Measurements from ENCODE around the gene HDAC4. TPM values are rescaled to one million over a fixed set of nuclear protein-coding genes. Genes with fewer than 3 reads are reported as not detected.

Gene HDAC4
- polyA plus RNA-seq, 1 experiment = 8.9 TPM

DNA sequence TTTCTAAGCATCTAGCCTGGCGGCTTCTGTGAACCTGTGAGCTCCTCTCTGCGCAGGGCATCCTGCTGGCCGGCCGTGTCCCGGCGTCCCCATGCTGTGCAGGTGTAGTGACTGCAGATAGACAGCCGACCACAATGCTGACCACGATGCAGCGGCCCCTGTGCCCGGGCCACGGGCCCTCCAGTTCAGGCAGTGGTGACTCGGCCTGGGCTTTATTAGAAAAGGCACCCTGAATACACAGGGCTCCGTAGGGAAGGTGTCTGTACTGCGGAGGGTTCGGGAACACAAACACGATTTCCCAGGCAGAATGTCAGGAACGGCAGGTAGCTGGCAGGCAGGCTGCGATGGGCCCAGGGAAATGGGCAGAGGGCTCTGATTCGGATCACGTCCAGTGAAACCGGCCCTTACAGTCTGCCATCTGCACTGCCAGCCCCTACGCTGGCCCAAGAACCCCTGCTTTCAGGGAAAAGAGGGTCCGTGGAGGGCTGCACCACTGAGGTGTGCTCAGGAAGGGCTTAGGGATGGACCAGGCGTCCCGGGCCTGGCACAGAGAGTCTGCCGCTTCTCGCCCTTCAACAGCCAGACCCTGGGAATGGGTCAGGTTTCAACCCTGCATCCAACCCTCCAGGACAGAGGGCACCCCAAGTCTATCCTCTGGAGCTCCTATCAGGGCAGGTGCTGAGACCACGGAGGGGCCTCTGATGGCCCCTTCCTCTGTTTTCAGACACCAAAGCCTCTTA lies 196.5 kb downstream of the HDAC4 start:
- TF ChIP-seq, protein P1, sequence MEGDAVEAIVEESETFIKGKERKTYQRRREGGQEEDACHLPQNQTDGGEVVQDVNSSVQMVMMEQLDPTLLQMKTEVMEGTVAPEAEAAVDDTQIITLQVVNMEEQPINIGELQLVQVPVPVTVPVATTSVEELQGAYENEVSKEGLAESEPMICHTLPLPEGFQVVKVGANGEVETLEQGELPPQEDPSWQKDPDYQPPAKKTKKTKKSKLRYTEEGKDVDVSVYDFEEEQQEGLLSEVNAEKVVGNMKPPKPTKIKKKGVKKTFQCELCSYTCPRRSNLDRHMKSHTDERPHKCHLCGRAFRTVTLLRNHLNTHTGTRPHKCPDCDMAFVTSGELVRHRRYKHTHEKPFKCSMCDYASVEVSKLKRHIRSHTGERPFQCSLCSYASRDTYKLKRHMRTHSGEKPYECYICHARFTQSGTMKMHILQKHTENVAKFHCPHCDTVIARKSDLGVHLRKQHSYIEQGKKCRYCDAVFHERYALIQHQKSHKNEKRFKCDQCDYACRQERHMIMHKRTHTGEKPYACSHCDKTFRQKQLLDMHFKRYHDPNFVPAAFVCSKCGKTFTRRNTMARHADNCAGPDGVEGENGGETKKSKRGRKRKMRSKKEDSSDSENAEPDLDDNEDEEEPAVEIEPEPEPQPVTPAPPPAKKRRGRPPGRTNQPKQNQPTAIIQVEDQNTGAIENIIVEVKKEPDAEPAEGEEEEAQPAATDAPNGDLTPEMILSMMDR (IDR thresholded peaks at IDR 0.05; ENCODE audit: low read depth, low read length) = no peak
- POLR2A ChIA-PET = interaction anchor here (0.7 kb wide), 1 partner anchor 197 kb away, joined by 3 read pairs; the partner anchor contains the start of gene HDAC4
- Histone ChIP-seq H3K9me3 (ENCODE audit: control insufficient read depth, insufficient read depth, low read length) (no peaks in the 10 kb centered on the region), H3K27me3 (ENCODE audit: control insufficient read depth, insufficient read depth, low read length) (no peaks in the 10 kb centered on the region), H3K4me3 (ENCODE audit: low read depth, low read length) (no peak overlapping the region), H3K27ac (ENCODE audit: low read depth, low read length) (no peak overlapping the region)
- DNase-seq (ENCODE audit: low read depth, low spot score) = no peak
- CTCF ChIA-PET = no interaction called here

DNA sequence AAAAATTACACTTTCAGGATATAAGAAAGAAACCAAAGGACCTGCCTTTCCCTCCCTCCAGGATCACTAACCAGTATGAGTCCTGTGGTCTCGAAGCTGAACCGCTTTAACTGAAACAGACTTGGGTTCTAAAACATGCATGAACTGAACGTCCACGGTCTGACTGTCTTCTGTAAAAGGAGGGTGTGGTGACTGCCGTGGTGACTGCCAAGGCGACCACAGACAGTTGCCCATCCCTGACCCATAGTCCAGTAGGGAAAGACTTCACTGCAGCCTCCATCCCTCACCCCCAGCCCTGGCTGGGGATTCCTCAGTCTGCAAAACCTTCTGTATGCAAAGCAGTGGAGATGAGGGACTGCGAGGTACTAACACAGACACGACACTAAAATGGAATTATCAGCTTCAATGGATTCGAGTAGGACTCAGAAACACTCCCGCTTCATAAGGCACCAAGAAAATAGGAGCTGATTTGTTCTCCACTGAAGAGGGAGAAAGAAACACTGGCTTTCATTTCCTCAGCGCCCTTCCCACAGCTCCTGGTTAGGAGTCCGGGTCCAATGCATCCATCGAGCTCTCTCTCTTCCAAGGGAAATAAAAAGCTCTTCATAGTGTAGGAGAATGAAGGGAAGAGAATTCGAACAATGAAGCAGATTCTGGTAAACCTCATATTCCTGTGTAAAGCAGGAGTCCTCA lies 197.2 kb downstream of the HDAC4 start:
- Histone ChIP-seq H3K27me3 (ENCODE audit: control insufficient read depth, insufficient read depth, low read length) (no peaks in the 10 kb centered on the region), H3K4me3 (ENCODE audit: low read depth, low read length) (no peak overlapping the region), H3K27ac (ENCODE audit: low read depth, low read length) (no peak overlapping the region), H3K9me3 (ENCODE audit: control insufficient read depth, insufficient read depth, low read length) (no peaks in the 10 kb centered on the region)
- POLR2A ChIA-PET = interaction anchor here (0.7 kb wide), 1 partner anchor 197 kb away, joined by 3 read pairs; the partner anchor contains the start of gene HDAC4
- DNase-seq (ENCODE audit: low read depth, low spot score) = no peak
- CTCF ChIA-PET = no interaction called here
- TF ChIP-seq, protein P1 (IDR thresholded peaks at IDR 0.05; ENCODE audit: low read depth, low read length) = no peak

DNA sequence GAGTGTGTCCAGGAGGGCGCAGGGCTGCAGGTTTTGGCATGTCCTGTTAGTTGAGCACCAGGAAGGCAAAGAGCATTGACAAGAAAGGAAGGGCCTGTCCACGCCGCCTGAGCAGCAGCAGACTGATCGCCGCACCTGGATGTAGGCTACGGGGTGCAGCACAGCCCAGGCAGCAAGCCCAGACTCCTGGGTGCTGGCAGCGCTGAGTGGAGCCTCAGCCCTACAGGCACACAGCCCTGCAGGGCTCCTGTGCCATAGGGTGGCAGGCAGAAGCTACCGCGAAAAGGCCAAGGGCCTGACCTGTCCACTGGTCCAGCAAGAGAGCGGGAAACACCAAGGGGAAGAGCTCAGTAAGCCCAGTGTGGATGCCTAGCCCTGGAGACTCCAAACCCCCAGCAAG lies 198.0 kb downstream of the HDAC4 start:
- POLR2A ChIA-PET = no interaction called here
- H3K27ac ChIP-seq (ENCODE audit: low read depth, low read length) = no peak overlapping the region
- no peak overlapping the region for H3K4me3 ChIP-seq (ENCODE audit: low read depth, low read length)
- H3K27me3 ChIP-seq (ENCODE audit: control insufficient read depth, insufficient read depth, low read length) = no peaks in the 10 kb centered on the region
- CTCF ChIA-PET = no interaction called here
- DNase-seq (ENCODE audit: low read depth, low spot score) = no peak
- no peaks in the 10 kb centered on the region for H3K9me3 ChIP-seq (ENCODE audit: control insufficient read depth, insufficient read depth, low read length)
- TF ChIP-seq, protein P1 (IDR thresholded peaks at IDR 0.05; ENCODE audit: low read depth, low read length) = no peak

DNA sequence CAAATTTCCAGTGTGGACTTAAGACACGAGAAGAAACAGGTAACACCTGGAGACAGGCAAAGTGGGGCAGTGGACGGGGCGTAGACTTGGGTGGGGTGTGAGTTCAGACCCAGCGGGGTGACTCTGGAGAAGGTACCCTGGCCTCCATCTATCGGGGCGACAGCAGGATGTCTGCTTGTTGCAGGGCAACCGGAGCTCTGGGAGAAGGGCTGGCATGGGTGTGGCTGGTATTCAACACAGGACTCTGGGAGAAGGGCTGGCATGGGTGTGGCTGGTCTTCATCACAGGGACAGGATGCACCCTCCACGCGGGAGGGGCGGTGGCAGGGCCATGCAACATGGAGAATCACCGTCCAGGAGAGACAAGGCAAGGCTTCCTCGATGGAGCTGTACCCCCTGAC lies 198.5 kb downstream of the HDAC4 start:
- ChIA-PET POLR2A (no interaction called here), CTCF (no interaction called here)
- Histone ChIP-seq H3K27ac (ENCODE audit: low read depth, low read length) (no peak overlapping the region), H3K27me3 (ENCODE audit: control insufficient read depth, insufficient read depth, low read length) (no peaks in the 10 kb centered on the region), H3K4me3 (ENCODE audit: low read depth, low read length) (no peak overlapping the region), H3K9me3 (ENCODE audit: control insufficient read depth, insufficient read depth, low read length) (no peaks in the 10 kb centered on the region)
- no peak for DNase-seq (ENCODE audit: low read depth, low spot score)
- TF ChIP-seq, protein P1 (IDR thresholded peaks at IDR 0.05; ENCODE audit: low read depth, low read length) = no peak

DNA sequence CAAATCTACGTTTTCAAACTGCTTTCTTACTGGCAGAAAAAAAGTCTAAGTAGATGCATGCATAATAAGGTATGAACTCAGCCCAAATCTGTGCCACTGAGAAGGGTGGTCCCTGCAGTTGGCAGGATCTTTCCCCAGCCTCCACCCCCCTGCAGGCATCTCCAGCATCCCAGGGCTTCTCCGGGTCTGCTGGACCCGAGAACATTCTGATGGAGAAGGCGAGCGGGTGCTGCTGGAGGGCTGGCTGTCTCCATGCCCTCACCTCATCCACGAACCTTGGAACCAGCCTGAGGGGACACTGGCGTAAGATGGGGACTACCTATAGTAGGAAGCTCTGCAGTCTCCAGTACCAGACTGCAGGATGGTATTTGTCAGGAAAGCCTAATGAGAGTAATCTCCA lies 198.9 kb downstream of the HDAC4 start:
- CTCF ChIA-PET = no interaction called here
- POLR2A ChIA-PET = no interaction called here
- H3K9me3 ChIP-seq (ENCODE audit: control insufficient read depth, insufficient read depth, low read length) = no peaks in the 10 kb centered on the region

More for the DNA sequence above, 198.9 kb downstream of the HDAC4 start:
- no peak for DNase-seq (ENCODE audit: low read depth, low spot score)
- Histone ChIP-seq H3K27me3 (ENCODE audit: control insufficient read depth, insufficient read depth, low read length) (no peaks in the 10 kb centered on the region), H3K27ac (ENCODE audit: low read depth, low read length) (no peak overlapping the region), H3K4me3 (ENCODE audit: low read depth, low read length) (no peak overlapping the region)
- TF ChIP-seq, protein P1 (IDR thresholded peaks at IDR 0.05; ENCODE audit: low read depth, low read length) = no peak

All from AG04450 (cell line).